Measurements from ENCODE around the gene NAA25. TPM values are rescaled to one million over a fixed set of nuclear protein-coding genes. Genes with fewer than 3 reads are reported as not detected.
"Not testable (repeated sequence)": the region's sequence is repeated elsewhere in the genome, so short reads cannot be mapped to it uniquely, and the experiment has no call there.

NAA25 gene
- polyA plus RNA-seq, 1 donor, result 32.0 TPM

GRCh38 chr12:112010415-112011344 lies 97.9 kb downstream of the NAA25 start:
- no peak for DNase-seq

- not testable (repeated sequence) for DNase-seq
Measured at GRCh38 chr12:112009596-112009995, 99.0 kb downstream of the NAA25 start.

- DNase-seq, result no peak
Measured at GRCh38 chr12:112008918-112009317, 99.7 kb downstream of the NAA25 start.

DNA sequence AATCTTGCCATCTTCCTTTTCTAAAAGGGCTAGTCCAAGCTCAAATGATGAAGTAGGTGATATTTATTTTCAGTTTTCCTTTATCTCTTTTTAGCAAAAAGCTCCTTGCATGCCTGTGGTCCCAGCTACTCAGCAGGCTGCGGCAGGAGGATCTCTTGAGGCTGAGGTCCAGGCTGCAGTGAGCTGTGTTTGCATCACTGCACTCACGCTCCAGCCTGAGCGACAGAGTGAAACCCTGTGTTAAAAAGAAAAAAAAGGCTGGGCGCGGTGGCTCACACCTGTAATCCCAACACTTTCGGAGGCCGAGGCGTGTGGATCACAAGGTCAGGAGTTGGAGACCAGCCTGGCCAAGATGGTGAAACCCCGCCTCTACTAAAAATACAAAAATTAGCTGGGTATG lies 100.6 kb downstream of the NAA25 start:
- no peak for DNase-seq

DNA sequence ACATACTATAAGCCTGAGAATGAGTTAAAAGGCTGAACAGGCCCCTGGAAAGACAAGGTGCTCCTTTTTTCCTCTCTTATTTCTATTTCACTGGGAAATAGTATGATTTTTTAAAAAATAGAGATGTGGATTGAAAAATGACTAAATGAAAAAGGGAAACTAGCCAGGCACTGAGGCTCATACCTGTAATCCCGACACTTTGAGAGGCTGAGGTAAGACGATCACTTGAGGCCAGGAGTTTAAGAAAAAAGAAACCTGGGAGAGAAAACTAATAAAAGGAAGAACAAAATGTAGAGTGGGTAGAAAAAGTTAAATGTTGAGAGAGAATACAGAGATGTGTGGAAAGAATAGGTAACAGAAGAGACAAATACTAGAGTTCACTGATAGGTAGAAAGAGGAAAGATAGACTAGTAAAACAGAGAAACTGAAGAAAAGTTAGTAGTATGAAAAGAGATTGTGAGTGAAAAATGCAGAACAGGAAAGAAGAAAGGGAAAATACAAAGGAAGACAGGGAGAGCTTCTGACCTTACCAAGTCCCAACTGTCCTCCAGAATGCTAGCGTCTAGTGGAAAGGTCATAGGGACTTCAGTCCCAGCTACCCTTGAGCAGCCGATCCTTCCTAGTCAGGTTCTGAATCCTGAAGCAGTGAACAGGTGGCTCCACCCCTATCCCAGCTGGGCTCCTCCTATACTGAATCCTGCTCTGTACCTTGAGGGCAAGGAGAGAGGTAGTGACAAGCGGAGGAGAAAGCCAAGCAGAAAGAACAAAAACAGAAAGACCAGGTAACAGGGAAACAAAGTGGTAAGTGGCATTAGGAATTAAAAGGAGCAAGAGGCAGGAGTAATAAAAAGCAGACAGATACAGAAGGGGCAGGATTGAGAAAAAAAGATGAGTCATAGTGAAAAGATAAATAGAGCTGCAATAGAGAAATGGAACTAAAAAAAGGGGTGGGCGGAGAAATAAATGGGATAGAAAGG lies 102.9 kb downstream of the NAA25 start:
- DNase-seq, result peak; percentile 20

DNA sequence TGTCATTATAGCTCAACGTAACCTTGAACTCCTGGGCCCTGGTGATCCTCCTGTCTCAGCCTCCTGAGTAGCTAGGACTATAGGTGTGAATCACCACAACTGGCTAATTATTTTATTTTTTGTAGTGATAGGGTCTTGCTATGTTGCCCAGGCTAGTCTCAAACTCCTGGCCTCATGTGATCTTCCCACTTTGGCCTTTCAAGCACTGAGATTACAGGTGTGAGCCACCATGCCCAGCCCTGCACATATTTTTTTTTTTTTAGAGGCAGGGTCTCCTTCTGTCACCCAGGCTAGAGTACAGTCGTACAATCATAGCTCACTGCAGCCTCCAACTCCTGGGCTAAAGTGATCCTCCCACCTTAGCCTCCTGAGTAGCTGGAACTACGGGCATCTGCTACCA lies 104.5 kb downstream of the NAA25 start:
- DNase-seq, result no peak

DNA sequence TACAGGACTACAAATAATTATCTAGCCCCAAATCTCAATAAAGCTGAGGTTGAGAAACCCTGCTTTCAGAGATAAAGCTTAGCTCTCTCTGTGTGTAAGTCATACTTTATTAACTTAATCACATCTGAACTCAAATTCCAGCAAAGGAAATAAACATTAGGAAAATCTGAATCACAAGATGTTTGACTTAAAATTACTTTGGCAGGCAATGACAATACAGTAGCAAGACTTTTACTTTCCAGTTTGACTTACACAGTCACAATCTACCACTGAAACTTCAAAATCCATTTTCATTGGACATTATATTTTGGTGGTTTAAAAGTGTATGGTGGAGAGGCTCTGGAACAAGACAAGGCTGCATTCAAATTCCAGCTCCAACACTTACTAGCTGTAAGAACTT lies 107.0 kb downstream of the NAA25 start:
- DNase-seq, result no peak

- DNase-seq, result no peak
Measured at GRCh38 chr12:112000820-112001219, 107.8 kb downstream of the NAA25 start.

DNA sequence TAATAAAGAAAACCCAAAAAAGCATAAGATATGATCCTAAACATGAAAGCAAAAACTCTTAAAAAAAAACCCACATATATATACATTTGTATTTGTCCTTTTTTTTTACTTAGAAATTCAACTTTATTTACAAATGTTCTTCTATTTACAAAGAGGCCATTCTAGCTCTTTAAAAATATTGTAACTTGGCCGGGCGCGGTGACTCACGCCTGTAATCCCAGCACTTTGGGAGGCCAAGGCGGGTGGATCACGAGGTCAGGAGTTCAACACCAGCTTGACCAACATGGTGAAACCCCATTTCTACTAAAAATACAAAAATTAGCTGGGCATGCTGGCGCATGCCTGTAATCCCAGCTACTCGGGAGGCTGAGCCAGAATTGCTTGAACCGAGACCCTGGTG lies 109.5 kb downstream of the NAA25 start:
- not testable (repeated sequence) for DNase-seq

DNA sequence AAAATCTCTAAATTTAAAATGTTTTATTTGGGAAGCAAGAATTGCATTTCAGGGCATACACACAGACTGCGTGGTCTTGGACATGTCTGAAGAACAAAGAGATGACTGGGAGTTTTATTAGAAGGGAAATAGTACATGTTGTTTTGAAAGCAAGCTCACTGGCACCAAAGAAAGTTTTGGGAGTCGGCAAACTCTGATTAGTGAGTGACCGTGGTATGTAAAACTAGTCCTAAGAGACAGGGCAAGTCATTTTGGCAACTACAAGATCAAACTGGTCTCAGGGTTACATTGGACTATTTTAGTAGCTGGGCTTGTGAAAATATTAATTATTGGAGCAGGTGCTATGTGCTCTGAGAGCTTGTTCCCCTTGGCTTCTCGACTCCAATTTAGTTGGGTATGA lies 110.6 kb downstream of the NAA25 start:
- no peak for DNase-seq

GRCh38 chr12:111997300-111997699 lies 111.3 kb downstream of the NAA25 start:
- DNase-seq, result no peak

DNA sequence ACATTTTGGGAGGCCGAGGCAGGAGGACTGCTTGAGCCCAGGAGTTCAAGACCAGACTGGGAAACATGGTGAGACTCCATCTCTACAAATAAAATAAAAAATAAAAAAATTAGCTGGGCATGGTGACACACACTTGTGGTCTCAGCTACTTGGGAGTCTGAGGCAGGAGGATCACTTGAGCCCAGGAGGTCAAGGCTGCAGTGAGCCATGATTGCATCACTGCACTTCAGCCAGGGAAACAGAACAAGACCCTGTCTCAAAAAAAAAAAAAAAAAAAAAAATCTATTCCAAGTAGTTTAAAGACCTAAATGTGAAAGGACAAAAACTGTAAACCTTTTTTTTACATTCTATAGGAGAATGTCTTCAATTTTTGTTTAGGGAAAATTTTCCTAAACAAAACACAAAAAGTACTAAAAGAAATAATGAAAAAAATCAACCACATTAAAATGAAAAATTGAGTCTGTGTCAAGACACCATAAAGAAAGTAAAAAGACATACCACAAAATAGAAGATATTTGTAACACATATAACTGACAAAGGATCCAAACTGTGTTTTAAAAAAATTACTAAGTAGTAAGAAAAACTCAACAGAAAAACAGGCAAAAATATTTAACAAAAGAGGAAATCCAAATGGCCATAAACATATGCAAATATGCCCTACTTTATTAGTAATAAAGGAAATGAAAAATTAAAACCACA lies 112.7 kb downstream of the NAA25 start:
- no peak for DNase-seq

DNA sequence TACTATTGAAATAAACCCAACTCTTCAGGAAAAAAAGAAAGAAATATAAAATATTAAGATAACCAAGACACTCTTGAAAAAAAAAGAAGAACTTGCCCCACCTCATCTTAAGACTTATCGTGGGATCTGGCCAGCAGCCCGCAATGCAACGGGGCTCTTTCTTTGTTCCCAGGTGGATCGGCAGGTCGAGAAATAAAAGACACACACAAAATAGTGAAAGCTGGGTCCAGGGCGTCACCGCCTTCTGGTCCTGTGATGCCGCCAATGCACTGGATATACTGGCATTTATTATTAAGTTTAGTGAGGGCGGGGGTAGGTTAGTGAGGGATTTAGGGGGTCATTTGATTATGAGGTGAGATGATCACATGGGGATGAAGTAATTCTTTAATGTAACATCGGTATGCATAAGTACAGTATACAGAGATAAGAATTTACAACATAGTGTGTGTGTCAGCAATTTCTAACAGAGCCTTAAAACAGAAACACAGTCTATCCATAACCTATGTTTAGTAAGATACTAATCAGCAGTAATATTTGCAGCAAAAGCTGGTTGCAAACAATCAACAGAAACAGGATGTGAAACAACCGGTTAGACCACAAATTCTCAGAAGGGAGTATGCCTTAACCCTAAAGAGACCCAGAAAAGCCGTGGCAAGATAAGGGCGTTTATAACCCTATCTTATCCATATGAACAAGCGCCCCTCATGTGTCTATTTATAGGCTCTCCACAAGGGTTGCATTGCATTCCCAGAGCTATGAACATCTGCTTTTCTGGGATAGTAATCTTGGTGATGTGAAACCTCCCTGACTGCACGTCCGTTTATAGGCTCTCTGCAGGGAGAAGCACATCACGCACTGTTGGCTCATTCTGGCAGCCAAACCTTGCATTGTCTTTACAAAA lies 114.1 kb downstream of the NAA25 start:
- DNase-seq, result peak; percentile 17

DNA sequence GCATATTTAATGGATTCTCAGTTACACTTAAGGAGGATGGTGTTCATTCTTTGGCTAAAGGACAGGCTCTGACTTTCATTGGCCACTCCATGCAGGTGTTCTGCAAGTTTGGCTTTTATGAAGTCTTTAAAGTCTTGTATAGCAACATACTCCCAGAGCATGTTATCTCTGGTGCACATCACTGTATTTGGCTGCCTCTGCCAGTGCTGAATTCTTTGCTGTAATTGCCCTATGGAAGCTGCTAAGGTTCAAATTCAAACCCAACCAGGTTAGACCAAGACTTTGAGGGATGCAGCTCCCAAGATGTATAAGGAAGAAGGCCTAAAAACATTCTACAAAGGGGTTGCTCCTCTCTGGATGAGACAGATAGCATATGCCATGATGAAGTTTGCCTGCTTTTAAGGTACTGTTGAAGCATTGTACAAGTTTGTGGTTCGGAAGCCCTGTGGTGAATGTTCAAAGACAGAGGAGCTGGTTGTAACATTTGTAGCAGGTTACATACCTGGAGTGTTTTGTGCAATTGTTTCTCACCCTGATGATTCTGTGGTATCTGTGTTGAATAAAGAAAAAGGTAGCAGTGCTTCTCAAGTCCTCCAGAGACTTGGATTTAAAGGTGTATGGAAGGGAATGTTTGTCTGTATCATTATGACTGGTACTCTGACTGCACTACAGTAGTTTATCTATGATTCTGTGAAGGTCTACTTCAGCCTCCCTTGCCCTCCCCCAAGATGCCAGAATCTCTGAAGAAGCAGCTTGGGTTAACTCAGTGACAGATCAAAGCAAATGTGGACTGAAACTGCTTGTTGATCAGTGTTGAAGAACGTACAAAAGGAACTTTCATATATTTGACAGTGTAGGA lies 115.1 kb downstream of the NAA25 start:
- DNase-seq, result no peak

DNA sequence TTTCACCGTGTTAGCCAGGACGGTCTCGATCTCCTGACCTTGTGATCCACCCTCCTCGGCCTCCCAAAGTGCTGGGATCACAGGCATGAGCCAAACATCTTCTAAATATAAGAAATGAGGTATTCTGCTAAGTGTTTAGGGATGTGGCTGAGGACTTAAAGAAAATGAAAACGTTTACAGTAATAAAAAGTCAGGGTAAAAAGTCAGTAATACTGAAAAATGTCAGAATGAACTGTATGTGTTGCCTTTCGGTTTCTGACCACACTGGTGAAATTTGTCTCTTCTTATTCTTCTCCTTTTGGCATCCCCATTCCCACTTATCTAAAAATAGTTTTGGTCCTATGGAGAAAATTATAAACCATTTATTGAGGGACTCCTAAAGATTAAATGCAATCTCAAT lies 116.1 kb downstream of the NAA25 start:
- DNase-seq, result no peak

DNA sequence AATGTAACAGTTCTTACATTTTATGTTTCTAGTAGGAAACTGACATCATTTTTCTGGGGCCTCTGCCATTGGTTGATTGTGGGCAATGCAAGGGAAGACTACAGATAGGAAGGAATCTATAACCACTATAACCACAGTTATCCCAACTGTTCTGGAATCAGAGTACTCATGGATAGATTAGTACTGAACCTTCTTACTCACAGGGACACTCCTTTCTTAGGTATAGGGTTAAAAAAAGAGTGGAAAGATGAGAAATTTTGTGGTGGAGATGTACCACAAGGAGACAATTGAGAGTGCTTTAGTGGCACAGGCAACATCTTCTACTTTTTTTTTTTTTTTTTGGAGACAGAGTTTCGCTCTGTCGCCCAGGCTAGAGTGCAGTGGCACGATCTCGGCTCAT lies 116.6 kb downstream of the NAA25 start:
- no peak for DNase-seq

- no peak for DNase-seq
Measured at GRCh38 chr12:111991535-111991934, 117.0 kb downstream of the NAA25 start.

DNA sequence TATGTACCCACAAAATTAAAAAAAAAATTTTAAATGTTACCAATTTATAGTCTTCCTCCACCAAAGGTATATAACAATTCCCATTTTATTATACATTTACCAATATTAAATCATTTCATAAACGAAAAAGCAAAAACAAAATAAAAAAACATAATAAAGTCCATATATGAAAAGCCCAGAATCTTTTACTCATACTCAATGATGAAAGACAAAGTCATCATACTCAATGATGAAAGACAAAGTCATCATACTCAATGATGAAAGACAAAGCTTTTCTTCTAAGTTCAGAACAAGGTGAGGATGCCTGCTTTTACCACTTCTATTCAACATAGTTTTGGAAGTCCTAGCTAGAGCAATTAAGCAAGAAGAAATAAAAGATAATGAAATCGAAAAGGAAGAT lies 123.8 kb downstream of the NAA25 start:
- no peak for DNase-seq

DNA sequence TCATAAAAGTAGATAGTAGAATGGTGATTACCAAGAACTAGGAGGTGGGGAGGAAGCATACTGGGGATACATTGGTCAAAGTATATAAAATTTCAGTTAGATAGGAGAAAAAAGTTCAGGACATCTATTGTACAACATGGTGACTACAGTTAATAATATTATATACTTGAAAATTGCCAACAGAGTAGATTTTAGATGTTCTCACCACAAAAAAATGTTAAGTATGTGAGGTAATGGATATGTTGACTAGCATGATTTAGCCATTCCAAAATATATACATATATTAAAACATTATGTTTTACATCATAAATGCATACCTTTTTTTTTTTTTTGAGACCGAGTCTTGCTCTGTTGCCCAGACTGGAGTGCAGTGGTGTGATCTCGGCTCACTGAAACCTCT lies 126.6 kb downstream of the NAA25 start:
- no peak for DNase-seq

- DNase-seq, result no peak
Measured at GRCh38 chr12:111980598-111980997, 128.0 kb downstream of the NAA25 start.

All from left kidney (tissue), 2 donors.